ENCODE measurements around the gene SMPD3. TPM values are rescaled to one million over a fixed set of nuclear protein-coding genes. Genes with fewer than 3 reads are reported as not detected.

The SMPD3 gene
- total RNA-seq, 2 experiments from 2014 or later = 4.1 to 4.6 TPM

- no peaks in the 10 kb centered on the region for H3K9me3 Mint-ChIP-seq
- ChIA-PET POLR2A (no interaction called here), CTCF (interaction anchor here (1.0 to 2.6 kb wide), 3 partner anchors 9 to 28 kb away, joined by 3 to 6 read pairs (median 4); no protein-coding TSS in a partner anchor)
- H3K4me3 Mint-ChIP-seq = no peak overlapping the region
- no peak for DNase-seq
- peak overlapping the region; percentile 31 for H3K27ac Mint-ChIP-seq
- peaks cover 9% of the 10 kb centered on the region for H3K27me3 Mint-ChIP-seq
- H3K36me3 Mint-ChIP-seq (ENCODE audit: low read depth) = peaks cover 48% of the 10 kb centered on the region
- H3K4me1 Mint-ChIP-seq = peaks cover 44% of the 10 kb centered on the region
These were observed 88.7 kb downstream of the SMPD3 start for GRCh38 chr16:68359398-68360191.

- no peak overlapping the region for H3K4me3 Mint-ChIP-seq
- H3K9me3 Mint-ChIP-seq = no peaks in the 10 kb centered on the region
- CTCF ChIA-PET = interaction anchor here (2.6 kb wide), 1 partner anchor 10 kb away, joined by 6 read pairs; no protein-coding TSS in a partner anchor
- DNase-seq = no peak
- peaks cover 42% of the 10 kb centered on the region for H3K4me1 Mint-ChIP-seq
- POLR2A ChIA-PET = no interaction called here
- H3K27me3 Mint-ChIP-seq = peaks cover 6% of the 10 kb centered on the region
- H3K36me3 Mint-ChIP-seq (ENCODE audit: low read depth) = peaks cover 54% of the 10 kb centered on the region
- H3K27ac Mint-ChIP-seq = no peak overlapping the region
These were observed 89.4 kb downstream of the SMPD3 start for GRCh38 chr16:68358951-68359350.

GRCh38 chr16:68357923-68358322 lies 90.4 kb downstream of the SMPD3 start:
- peaks cover 5% of the 10 kb centered on the region for H3K27me3 Mint-ChIP-seq
- no peak overlapping the region for H3K27ac Mint-ChIP-seq
- ChIA-PET CTCF (interaction anchor here (0.7 to 3.7 kb wide), 4 partner anchors 12 to 296 kb away, joined by 3 to 32 read pairs (median 6); partner anchors contain the start of gene SLC7A6), POLR2A (no interaction called here)
- no peak overlapping the region for H3K4me3 Mint-ChIP-seq
- DNase-seq = no peak
- no peaks in the 10 kb centered on the region for H3K9me3 Mint-ChIP-seq
- H3K4me1 Mint-ChIP-seq = peaks cover 42% of the 10 kb centered on the region
- H3K36me3 Mint-ChIP-seq (ENCODE audit: low read depth) = peaks cover 64% of the 10 kb centered on the region

- H3K27me3 Mint-ChIP-seq = peaks cover 5% of the 10 kb centered on the region
- no peak for DNase-seq
- H3K4me3 Mint-ChIP-seq = no peak overlapping the region
- peaks cover 66% of the 10 kb centered on the region for H3K36me3 Mint-ChIP-seq (ENCODE audit: low read depth)
- no peaks in the 10 kb centered on the region for H3K9me3 Mint-ChIP-seq
- no peak overlapping the region for H3K27ac Mint-ChIP-seq
- peaks cover 42% of the 10 kb centered on the region for H3K4me1 Mint-ChIP-seq
- ChIA-PET CTCF (interaction anchor here (0.7 to 3.7 kb wide), 5 partner anchors 12 to 296 kb away, joined by 3 to 32 read pairs (median 8); partner anchors contain the start of gene SLC7A6), POLR2A (no interaction called here)
These were observed 90.8 kb downstream of the SMPD3 start for GRCh38 chr16:68357521-68357922.

GRCh38 chr16:68356919-68357286 lies 91.4 kb downstream of the SMPD3 start:
- no peak for DNase-seq
- Mint-ChIP-seq H3K27me3 (peaks cover 5% of the 10 kb centered on the region), H3K27ac (peak overlapping the region; percentile 62), H3K9me3 (no peaks in the 10 kb centered on the region), H3K36me3 (ENCODE audit: low read depth) (peaks cover 71% of the 10 kb centered on the region), H3K4me1 (peaks cover 42% of the 10 kb centered on the region), H3K4me3 (peak overlapping the region; percentile 56)
- ChIA-PET CTCF (interaction anchor here (0.6 to 3.7 kb wide), 10 partner anchors 7 to 418 kb away, joined by 3 to 32 read pairs (median 4); partner anchors contain the start of gene SLC7A6), POLR2A (interaction anchor here (1.3 kb wide), 1 partner anchor 25 kb away, joined by 4 read pairs; no protein-coding TSS in a partner anchor)

- H3K36me3 Mint-ChIP-seq (ENCODE audit: low read depth) = peaks cover 75% of the 10 kb centered on the region
- no peaks in the 10 kb centered on the region for H3K9me3 Mint-ChIP-seq
- DNase-seq = peak; percentile 84
- peaks cover 5% of the 10 kb centered on the region for H3K27me3 Mint-ChIP-seq
- peak overlapping the region; percentile 56 for H3K4me3 Mint-ChIP-seq
- POLR2A ChIA-PET = interaction anchor here (1.3 kb wide), 1 partner anchor 24 kb away, joined by 4 read pairs; no protein-coding TSS in a partner anchor
- CTCF ChIA-PET = interaction anchor here (0.6 to 3.7 kb wide), 14 partner anchors 8 to 418 kb away, joined by 3 to 32 read pairs (median 4); partner anchors contain the start of gene SLC7A6
- peak overlapping the region; percentile 58 for H3K27ac Mint-ChIP-seq
- H3K4me1 Mint-ChIP-seq = peaks cover 42% of the 10 kb centered on the region
These were observed 91.9 kb downstream of the SMPD3 start for GRCh38 chr16:68356249-68356918.

GRCh38 chr16:68355447-68356248 lies 92.7 kb downstream of the SMPD3 start:
- H3K27me3 Mint-ChIP-seq = peaks cover 5% of the 10 kb centered on the region
- ChIA-PET CTCF (interaction anchor here (0.8 to 3.7 kb wide), 14 partner anchors 9 to 210 kb away, joined by 3 to 32 read pairs (median 4); partner anchors contain the start of gene SLC7A6), POLR2A (interaction anchor here (1.3 kb wide), 1 partner anchor 24 kb away, joined by 4 read pairs; no protein-coding TSS in a partner anchor)
- peaks cover 42% of the 10 kb centered on the region for H3K4me1 Mint-ChIP-seq
- peak overlapping the region; percentile 41 for H3K27ac Mint-ChIP-seq
- H3K36me3 Mint-ChIP-seq (ENCODE audit: low read depth) = peaks cover 78% of the 10 kb centered on the region
- no peak overlapping the region for H3K4me3 Mint-ChIP-seq
- no peaks in the 10 kb centered on the region for H3K9me3 Mint-ChIP-seq
- DNase-seq = no peak

- peaks cover 5% of the 10 kb centered on the region for H3K27me3 Mint-ChIP-seq
- peaks cover 39% of the 10 kb centered on the region for H3K4me1 Mint-ChIP-seq
- no peak for DNase-seq
- POLR2A ChIA-PET = no interaction called here
- H3K27ac Mint-ChIP-seq = peak overlapping the region; percentile 41
- CTCF ChIA-PET = interaction anchor here (0.6 to 3.7 kb wide), 2 partner anchors 15 to 88 kb away, joined by 4 to 32 read pairs; no protein-coding TSS in a partner anchor
- no peak overlapping the region for H3K4me3 Mint-ChIP-seq
- peaks cover 78% of the 10 kb centered on the region for H3K36me3 Mint-ChIP-seq (ENCODE audit: low read depth)
- H3K9me3 Mint-ChIP-seq = no peaks in the 10 kb centered on the region
These were observed 93.5 kb downstream of the SMPD3 start for GRCh38 chr16:68354816-68355215.

- H3K4me3 Mint-ChIP-seq = no peak overlapping the region
- POLR2A ChIA-PET = no interaction called here
- no peak overlapping the region for H3K27ac Mint-ChIP-seq
- CTCF ChIA-PET = interaction anchor here (0.6 to 2.0 kb wide), 7 partner anchors 9 to 95 kb away, joined by 3 to 6 read pairs (median 4); partner anchors contain the start of gene SLC7A6
- no peaks in the 10 kb centered on the region for H3K9me3 Mint-ChIP-seq
- H3K4me1 Mint-ChIP-seq = peaks cover 39% of the 10 kb centered on the region
- H3K27me3 Mint-ChIP-seq = peaks cover 5% of the 10 kb centered on the region
- H3K36me3 Mint-ChIP-seq (ENCODE audit: low read depth) = peaks cover 84% of the 10 kb centered on the region
- DNase-seq = no peak
These were observed 94.9 kb downstream of the SMPD3 start for GRCh38 chr16:68353366-68353765.

- Mint-ChIP-seq H3K27ac (no peak overlapping the region), H3K36me3 (ENCODE audit: low read depth) (peaks cover 83% of the 10 kb centered on the region), H3K27me3 (peaks cover 5% of the 10 kb centered on the region), H3K9me3 (no peaks in the 10 kb centered on the region), H3K4me3 (no peak overlapping the region), H3K4me1 (peaks cover 32% of the 10 kb centered on the region)
- no peak for DNase-seq
- CTCF ChIA-PET = interaction anchor here (1.5 to 1.7 kb wide), 2 partner anchors 11 to 20 kb away, joined by 4 read pairs; no protein-coding TSS in a partner anchor
- POLR2A ChIA-PET = no interaction called here
These were observed 96.3 kb downstream of the SMPD3 start for GRCh38 chr16:68351991-68352431.

- H3K9me3 Mint-ChIP-seq = no peaks in the 10 kb centered on the region
- H3K4me1 Mint-ChIP-seq = peaks cover 31% of the 10 kb centered on the region
- ChIA-PET CTCF (interaction anchor here (1.3 kb wide), 1 partner anchor 9 kb away, joined by 3 read pairs; no protein-coding TSS in a partner anchor), POLR2A (no interaction called here)
- H3K36me3 Mint-ChIP-seq (ENCODE audit: low read depth) = peaks cover 83% of the 10 kb centered on the region
- DNase-seq = no peak
- peaks cover 5% of the 10 kb centered on the region for H3K27me3 Mint-ChIP-seq
- H3K4me3 Mint-ChIP-seq = no peak overlapping the region
- H3K27ac Mint-ChIP-seq = no peak overlapping the region
These were observed 96.8 kb downstream of the SMPD3 start for GRCh38 chr16:68351463-68351862.

GRCh38 chr16:68350813-68351350 lies 97.4 kb downstream of the SMPD3 start:
- H3K36me3 Mint-ChIP-seq (ENCODE audit: low read depth) = peaks cover 82% of the 10 kb centered on the region
- DNase-seq = no peak
- H3K9me3 Mint-ChIP-seq = no peaks in the 10 kb centered on the region
- ChIA-PET CTCF (interaction anchor here (1.3 kb wide), 1 partner anchor 10 kb away, joined by 3 read pairs; no protein-coding TSS in a partner anchor), POLR2A (no interaction called here)
- no peak overlapping the region for H3K4me3 Mint-ChIP-seq
- peaks cover 5% of the 10 kb centered on the region for H3K27me3 Mint-ChIP-seq
- no peak overlapping the region for H3K27ac Mint-ChIP-seq
- peaks cover 25% of the 10 kb centered on the region for H3K4me1 Mint-ChIP-seq
